Measurements from ENCODE around the gene CCDC127. TPM values are rescaled to one million over a fixed set of nuclear protein-coding genes. Genes with fewer than 3 reads are reported as not detected.

CCDC127 gene
- total and polyA plus RNA-seq, 2 donors (not counting 3 experiments of a cell fraction or from before 2014, with no cell fraction given): 3.4 to 6.3 TPM

- no peaks in the 10 kb centered on the region for H3K4me1 ChIP-seq (ENCODE audit: control insufficient read depth, extremely low read depth, insufficient read depth, low read length)
- no peak for DNase-seq (ENCODE audit: low read depth, low spot score)
- TF ChIP-seq MAX (IDR thresholded peaks at IDR 0.05; ENCODE audit: insufficient read depth, insufficient read length) (no peak), POLR2A (IDR thresholded peaks at IDR 0.05; ENCODE audit: low read depth, low read length) (no peak), MYC (IDR thresholded peaks at IDR 0.05; ENCODE audit: low read depth, low read length) (no peak), FOS (IDR thresholded peaks at IDR 0.05; ENCODE audit: borderline replicate concordance, insufficient read depth, low read length) (no peak), POLR2AphosphoS5 (IDR thresholded peaks at IDR 0.05; ENCODE audit: insufficient read depth, low read depth, low read length) (no peak), JUN (IDR thresholded peaks at IDR 0.05; ENCODE audit: borderline replicate concordance, insufficient read depth, insufficient read length, low read depth) (no peak), GATA2 (IDR thresholded peaks at IDR 0.05; ENCODE audit: insufficient read depth, insufficient read length, low read depth, low read length) (no peak), EZH2 (IDR thresholded peaks at IDR 0.05; ENCODE audit: borderline replicate concordance, low read depth, low read length, severe bottlenecking) (no peak), CTCF (IDR thresholded peaks at IDR 0.05; ENCODE audit: extremely low read depth in 1 of 2, insufficient read depth in 1 of 2, low read depth in 1 of 2, low read length in 2 of 2) (no peak)
- no peaks in the 10 kb centered on the region for H4K20me1 ChIP-seq (replicated peaks; ENCODE audit: control insufficient read depth, extremely low read depth, insufficient read depth, low read length)
- no peaks in the 10 kb centered on the region for H3K36me3 ChIP-seq (ENCODE audit: control insufficient read depth in 2 of 2, extremely low read depth in 1 of 2, insufficient read depth in 2 of 2, low read length in 2 of 2)
- H2AFZ ChIP-seq (ENCODE audit: low read depth, low read length): no peak overlapping the region
- H3K9ac ChIP-seq (replicated peaks; ENCODE audit: extremely low read depth, insufficient read depth, low read length): no peak overlapping the region
- no peak overlapping the region for H3K4me3 ChIP-seq (replicated peaks in 1 of 3; ENCODE audit: insufficient read depth in 1 of 3, low read depth in 1 of 3, low read length in 3 of 3)
- POLR2A ChIA-PET: no interaction called here
- intact Hi-C loops (cut with micrococcal nuclease): no loop called here
- H3K79me2 ChIP-seq (ENCODE audit: control insufficient read depth, insufficient read depth, low read length): no peaks in the 10 kb centered on the region
- no peak overlapping the region for H3K4me2 ChIP-seq (ENCODE audit: insufficient read depth, low read length)
- CTCF ChIA-PET: interaction anchor here (1.0 kb wide), 1 partner anchor 26 kb away, joined by 3 read pairs; no protein-coding TSS in a partner anchor
- dilution Hi-C loops (cut with MboI; ENCODE audit: extremely low pct_ligation_motif_present, low sequenced_read_pairs): no loop called here
- no peaks in the 10 kb centered on the region for H3K9me3 ChIP-seq (replicated peaks; ENCODE audit: control insufficient read depth, insufficient read depth, low read length)
- no peaks in the 10 kb centered on the region for H3K27me3 ChIP-seq (ENCODE audit: control insufficient read depth in 2 of 2, insufficient read depth in 2 of 2, low read length in 2 of 2)
- no peak overlapping the region for H3K27ac ChIP-seq (ENCODE audit: insufficient read depth, low read depth, low read length)
- BruUV-seq (replicated peaks): no TSS peak
- no peak for FAIRE-seq
- no peaks in the 10 kb centered on the region for H3K9me1 ChIP-seq (replicated peaks; ENCODE audit: control insufficient read depth, extremely low read depth, insufficient read depth, low read length)
These were observed 55.2 kb downstream of the CCDC127 start for GRCh38 chr5:162565-163337.

All from endothelial cell of umbilical vein (primary cell).